Ovary (tissue), 3 donors: Measurements from ENCODE around the gene PTGES.

Source experiments
- POLR2A ChIP-seq: fragments of 450-650 bp; IDR thresholded peaks from one replicate; pipeline ENCODE4 v1.6.1; 2017; ENCODE audit warnings: antibody characterized with exemption, mild to moderate bottlenecking, moderate library complexity
- TF ChIP-seq, protein P1 (sequence below), 3 donors: fragments of 450-650 bp in 2 of 3; fragments of 200-600 bp in 1 of 3; IDR thresholded peaks; one replicate each; pipeline versions ENCODE4 v1.5.1 to v1.8.0; 2016 to 2022; ENCODE audit warnings: antibody characterized with exemption in 3 of 3, mild to moderate bottlenecking in 1 of 3
- donor health status: DM: no; HTN: no; CAD: no.

DNA sequence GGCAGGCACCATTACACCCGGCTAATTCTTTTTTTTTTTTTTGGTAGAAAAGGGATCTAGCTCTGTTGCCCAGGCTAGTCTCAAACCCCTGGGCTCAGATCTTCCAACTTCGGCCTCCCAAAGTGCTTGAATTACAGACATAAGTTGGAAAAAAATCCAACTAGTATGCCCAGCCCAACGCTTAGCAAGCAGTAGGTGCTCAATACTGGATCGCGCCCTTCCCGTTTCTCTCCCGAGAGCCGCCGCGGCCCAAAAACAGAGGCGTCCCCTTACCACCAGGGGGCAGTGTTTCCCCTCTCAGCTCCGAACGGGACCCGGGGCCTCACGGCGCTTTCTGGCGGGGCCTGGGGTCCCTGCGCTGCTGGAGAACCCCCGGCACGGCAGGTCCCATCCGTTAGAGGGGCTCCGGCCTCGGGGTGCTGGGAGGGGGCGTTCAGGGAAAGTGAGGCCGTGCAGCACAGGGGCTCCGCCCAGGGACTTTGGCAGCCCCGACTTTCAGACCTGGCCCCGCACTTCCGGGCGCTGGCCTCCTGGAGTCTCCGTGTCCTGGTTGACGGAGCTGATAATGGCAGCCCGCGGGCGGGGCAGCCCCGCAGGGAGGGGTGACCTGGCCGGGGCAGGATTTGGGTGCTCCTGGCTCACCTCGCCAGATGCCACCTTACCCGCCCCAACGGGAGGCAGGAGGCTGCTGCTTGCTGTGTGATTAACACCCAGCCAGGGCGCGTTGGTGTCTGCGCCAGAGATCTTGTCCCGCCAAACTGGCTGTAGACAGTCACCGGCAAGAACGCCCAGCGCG, 15.2 kb downstream of the PTGES start:
- no peak for TF ChIP-seq POLR2A
- TF ChIP-seq, protein P1, sequence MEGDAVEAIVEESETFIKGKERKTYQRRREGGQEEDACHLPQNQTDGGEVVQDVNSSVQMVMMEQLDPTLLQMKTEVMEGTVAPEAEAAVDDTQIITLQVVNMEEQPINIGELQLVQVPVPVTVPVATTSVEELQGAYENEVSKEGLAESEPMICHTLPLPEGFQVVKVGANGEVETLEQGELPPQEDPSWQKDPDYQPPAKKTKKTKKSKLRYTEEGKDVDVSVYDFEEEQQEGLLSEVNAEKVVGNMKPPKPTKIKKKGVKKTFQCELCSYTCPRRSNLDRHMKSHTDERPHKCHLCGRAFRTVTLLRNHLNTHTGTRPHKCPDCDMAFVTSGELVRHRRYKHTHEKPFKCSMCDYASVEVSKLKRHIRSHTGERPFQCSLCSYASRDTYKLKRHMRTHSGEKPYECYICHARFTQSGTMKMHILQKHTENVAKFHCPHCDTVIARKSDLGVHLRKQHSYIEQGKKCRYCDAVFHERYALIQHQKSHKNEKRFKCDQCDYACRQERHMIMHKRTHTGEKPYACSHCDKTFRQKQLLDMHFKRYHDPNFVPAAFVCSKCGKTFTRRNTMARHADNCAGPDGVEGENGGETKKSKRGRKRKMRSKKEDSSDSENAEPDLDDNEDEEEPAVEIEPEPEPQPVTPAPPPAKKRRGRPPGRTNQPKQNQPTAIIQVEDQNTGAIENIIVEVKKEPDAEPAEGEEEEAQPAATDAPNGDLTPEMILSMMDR (IDR thresholded peaks at IDR 0.05) = peak; percentile 97 to 98 (median 97)
